ENCODE data around the gene CUL3. TPM values are rescaled to one million over a fixed set of nuclear protein-coding genes. Genes with fewer than 3 reads are reported as not detected.

The CUL3 gene
- total RNA-seq, 2 donors from 2014 or later = 83.9 to 88.3 TPM

DNA sequence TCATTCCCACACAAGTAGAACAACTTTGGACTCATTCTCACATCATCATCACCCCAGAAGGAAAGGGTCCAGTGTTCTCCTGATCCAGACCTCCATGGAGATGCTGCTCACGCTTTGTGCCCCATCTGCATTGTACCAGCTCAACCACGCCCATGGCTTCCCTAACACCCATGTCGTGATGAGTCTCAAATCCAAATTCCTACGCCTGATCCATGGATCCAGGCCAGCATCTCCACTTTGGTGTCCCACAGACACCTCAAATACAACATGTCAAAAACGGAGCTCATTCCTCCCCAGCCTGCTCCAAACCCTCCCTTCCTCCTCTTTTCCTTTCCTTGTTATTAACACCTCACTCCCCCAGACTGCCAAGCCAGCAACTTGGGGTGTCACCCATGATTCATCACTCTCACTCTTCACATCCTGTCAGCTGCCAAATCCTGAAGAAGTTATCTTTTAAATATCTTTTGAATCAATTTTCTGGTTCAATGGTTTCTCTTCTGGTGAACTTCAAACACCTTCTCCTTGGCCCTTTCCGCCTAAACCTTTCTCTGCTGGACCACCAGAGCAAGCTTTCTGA is 153.1 kb downstream of the CUL3 start:
- Histone ChIP-seq H3K9me3 (no peaks in the 10 kb centered on the region), H3K4me1 (no peaks in the 10 kb centered on the region), H3K27ac (no peak overlapping the region), H3K9ac (ENCODE audit: low read depth in 2 of 2, low read length in 2 of 2) (no peak overlapping the region), H3K27me3 (no peaks in the 10 kb centered on the region), H3K36me3 (no peaks in the 10 kb centered on the region), H3K4me3 (no peak overlapping the region)
- no peak for DNase-seq
- TF ChIP-seq, protein P1, sequence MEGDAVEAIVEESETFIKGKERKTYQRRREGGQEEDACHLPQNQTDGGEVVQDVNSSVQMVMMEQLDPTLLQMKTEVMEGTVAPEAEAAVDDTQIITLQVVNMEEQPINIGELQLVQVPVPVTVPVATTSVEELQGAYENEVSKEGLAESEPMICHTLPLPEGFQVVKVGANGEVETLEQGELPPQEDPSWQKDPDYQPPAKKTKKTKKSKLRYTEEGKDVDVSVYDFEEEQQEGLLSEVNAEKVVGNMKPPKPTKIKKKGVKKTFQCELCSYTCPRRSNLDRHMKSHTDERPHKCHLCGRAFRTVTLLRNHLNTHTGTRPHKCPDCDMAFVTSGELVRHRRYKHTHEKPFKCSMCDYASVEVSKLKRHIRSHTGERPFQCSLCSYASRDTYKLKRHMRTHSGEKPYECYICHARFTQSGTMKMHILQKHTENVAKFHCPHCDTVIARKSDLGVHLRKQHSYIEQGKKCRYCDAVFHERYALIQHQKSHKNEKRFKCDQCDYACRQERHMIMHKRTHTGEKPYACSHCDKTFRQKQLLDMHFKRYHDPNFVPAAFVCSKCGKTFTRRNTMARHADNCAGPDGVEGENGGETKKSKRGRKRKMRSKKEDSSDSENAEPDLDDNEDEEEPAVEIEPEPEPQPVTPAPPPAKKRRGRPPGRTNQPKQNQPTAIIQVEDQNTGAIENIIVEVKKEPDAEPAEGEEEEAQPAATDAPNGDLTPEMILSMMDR (IDR thresholded peaks at IDR 0.05) = no peak
- intact Hi-C loops (cut with DNase I) = no loop called here

DNA sequence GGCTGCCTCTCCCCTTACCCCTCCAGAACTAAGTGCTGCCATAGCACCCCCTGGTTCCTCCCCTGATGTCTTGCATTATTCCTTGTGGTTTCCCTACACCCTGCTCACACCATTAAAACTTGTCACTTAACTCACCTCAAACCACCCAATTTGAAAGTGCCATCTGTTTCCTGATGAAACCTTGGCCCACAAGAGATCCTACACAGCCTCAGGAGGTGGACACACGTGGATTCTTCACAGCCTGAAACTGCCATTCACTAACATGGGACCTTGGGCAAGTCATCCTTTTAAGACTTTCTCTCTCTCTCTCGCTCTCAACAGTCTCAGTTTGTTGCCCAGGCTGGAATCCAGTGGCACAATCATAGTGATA is 155.7 kb downstream of the CUL3 start:
- TF ChIP-seq, protein P1 (IDR thresholded peaks at IDR 0.05) = no peak
- H3K9ac ChIP-seq (ENCODE audit: low read depth in 2 of 2, low read length in 2 of 2) = no peak overlapping the region
- H3K9me3 ChIP-seq = no peaks in the 10 kb centered on the region
- H3K27me3 ChIP-seq = no peaks in the 10 kb centered on the region
- intact Hi-C loops (cut with DNase I) = no loop called here
- no peaks in the 10 kb centered on the region for H3K36me3 ChIP-seq
- no peak overlapping the region for H3K4me3 ChIP-seq
- H3K4me1 ChIP-seq = no peaks in the 10 kb centered on the region
- DNase-seq = no peak
- H3K27ac ChIP-seq = no peak overlapping the region

- intact Hi-C loops (cut with DNase I) = no loop called here
- no peaks in the 10 kb centered on the region for H3K4me1 ChIP-seq
- no peak overlapping the region for H3K9ac ChIP-seq (ENCODE audit: low read depth in 2 of 2, low read length in 2 of 2)
- H3K36me3 ChIP-seq = no peaks in the 10 kb centered on the region
- no peak overlapping the region for H3K4me3 ChIP-seq
- no peaks in the 10 kb centered on the region for H3K27me3 ChIP-seq
- TF ChIP-seq, protein P1 (IDR thresholded peaks at IDR 0.05) = no peak
- no peak for DNase-seq
- no peaks in the 10 kb centered on the region for H3K9me3 ChIP-seq
- H3K27ac ChIP-seq = no peak overlapping the region
Measured at GRCh38 chr2:224428787-224429440, 156.2 kb downstream of the CUL3 start.

DNA sequence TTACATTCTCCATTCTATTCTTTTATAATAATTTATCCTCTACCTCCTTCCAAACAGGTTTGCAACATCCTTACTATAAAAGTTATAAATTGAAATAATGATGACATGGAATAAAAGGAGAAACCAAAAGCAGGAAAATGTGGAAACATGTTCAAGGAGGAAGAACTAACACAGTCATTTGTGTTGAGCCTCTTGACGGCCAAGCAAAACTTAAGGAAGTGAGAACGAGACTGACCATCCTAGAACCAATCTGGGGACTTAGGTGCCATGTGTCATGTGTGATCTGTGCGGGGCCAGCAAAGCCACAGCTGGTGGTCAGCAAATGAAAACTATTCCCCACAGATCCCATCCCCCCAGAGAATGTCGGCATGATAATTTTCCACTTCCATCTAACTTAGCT is 157.7 kb downstream of the CUL3 start:
- H3K4me3 ChIP-seq = no peak overlapping the region

DNA sequence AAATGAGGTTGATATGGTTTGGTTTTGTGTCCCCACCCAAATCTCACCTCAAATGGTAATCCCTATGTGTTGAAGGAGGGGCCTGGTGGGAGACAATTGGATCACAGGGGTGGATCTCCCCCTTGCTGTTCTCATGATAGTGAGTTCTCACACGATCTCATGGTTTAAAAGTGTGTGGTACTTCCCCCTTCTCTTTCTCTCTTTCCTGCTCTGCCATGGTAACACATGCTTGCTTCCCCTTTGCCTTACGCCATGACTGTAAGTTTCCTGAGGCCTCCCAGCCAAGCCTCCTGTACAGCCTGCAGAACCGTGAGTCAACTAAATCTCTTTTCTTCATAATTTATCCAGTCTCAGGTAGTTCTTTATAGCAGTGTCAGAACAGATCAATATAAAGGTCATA is 158.5 kb downstream of the CUL3 start:
- Histone ChIP-seq H3K9me3 (no peaks in the 10 kb centered on the region), H3K4me1 (no peaks in the 10 kb centered on the region), H3K4me3 (no peak overlapping the region), H3K9ac (ENCODE audit: low read depth in 2 of 2, low read length in 2 of 2) (no peak overlapping the region), H3K27me3 (no peaks in the 10 kb centered on the region), H3K27ac (no peak overlapping the region), H3K36me3 (no peaks in the 10 kb centered on the region)
- intact Hi-C loops (cut with DNase I) = no loop called here
- DNase-seq = no peak
- TF ChIP-seq, protein P1 (IDR thresholded peaks at IDR 0.05) = no peak

More for the DNA sequence above, 157.7 kb downstream of the CUL3 start:
- Histone ChIP-seq H3K27ac (no peak overlapping the region), H3K9ac (ENCODE audit: low read depth in 2 of 2, low read length in 2 of 2) (no peak overlapping the region), H3K9me3 (no peaks in the 10 kb centered on the region), H3K4me1 (no peaks in the 10 kb centered on the region), H3K36me3 (no peaks in the 10 kb centered on the region), H3K27me3 (no peaks in the 10 kb centered on the region)
- DNase-seq = no peak
- TF ChIP-seq, protein P1 (IDR thresholded peaks at IDR 0.05) = no peak
- intact Hi-C loops (cut with DNase I) = no loop called here

All from colonic mucosa (tissue), 4 donors.